Ascending aorta (tissue), 2 donors: Measurements from ENCODE around the gene ITIH3. TPM values are rescaled to one million over a fixed set of nuclear protein-coding genes. Genes with fewer than 3 reads are reported as not detected.

Source experiments
- DNase-seq, 2 donors: peaks; one replicate each; pipeline ENCODE4 v3.0.0-alpha.2; 2019; ENCODE audit warnings: low spot score in 2 of 2
- H3K27ac ChIP-seq, 2 donors: fragments of 200-600 bp; sonication (generic); one replicate each; pipeline ENCODE4 v1.5.1; 2016 to 2017; ENCODE audit warnings: mild to moderate bottlenecking in 1 of 2
- H3K27me3 ChIP-seq: fragments of 200-600 bp; sonication (generic); one replicate; pipeline ENCODE4 v1.5.1; 2017
- H3K36me3 ChIP-seq, 2 donors: fragments of 200-600 bp; sonication (generic); one replicate each; pipeline ENCODE4 v1.5.1; 2016
- H3K4me1 ChIP-seq, 2 donors: fragments of 200-600 bp; sonication (generic); one replicate each; pipeline ENCODE4 v1.5.1; 2016 to 2017; ENCODE audit warnings: mild to moderate bottlenecking in 1 of 2
- H3K4me3 ChIP-seq, 2 donors: fragments of 200-600 bp; sonication (generic); one replicate each; pipeline ENCODE4 v1.5.1; 2016 to 2017; ENCODE audit warnings: mild to moderate bottlenecking in 1 of 2
- H3K9me3 ChIP-seq, 2 donors: fragments of 200-600 bp; sonication (generic); one replicate each; pipeline ENCODE4 v1.5.1; 2016
- CTCF ChIP-seq, 3 experiments: fragments of 200-600 bp in 2 of 3; fragments of 450-650 bp in 1 of 3; sonication (generic) in 2 of 3; IDR thresholded peaks; one replicate each; pipeline ENCODE4 v1.5.1; 2016 to 2019; ENCODE audit warnings: antibody characterized with exemption in 3 of 3, mild to moderate bottlenecking in 1 of 3, moderate library complexity in 1 of 3
- intact Hi-C: fragments of 100-400 bp; cut with DNase I; formaldehyde crosslinking; loops from one replicate; pipeline ENCODE4 v1.15.1; 2023
- total RNA-seq: library from RNA; depleted of rRNA; stranded (reverse); fragments of >200 nt; gene quantifications from one replicate; pipeline ENCODE4 v1.1.0, GENCODE V29; 2016

The ITIH3 gene
- total RNA-seq, 1 donor from 2014 or later, result 38.3 TPM

DNA sequence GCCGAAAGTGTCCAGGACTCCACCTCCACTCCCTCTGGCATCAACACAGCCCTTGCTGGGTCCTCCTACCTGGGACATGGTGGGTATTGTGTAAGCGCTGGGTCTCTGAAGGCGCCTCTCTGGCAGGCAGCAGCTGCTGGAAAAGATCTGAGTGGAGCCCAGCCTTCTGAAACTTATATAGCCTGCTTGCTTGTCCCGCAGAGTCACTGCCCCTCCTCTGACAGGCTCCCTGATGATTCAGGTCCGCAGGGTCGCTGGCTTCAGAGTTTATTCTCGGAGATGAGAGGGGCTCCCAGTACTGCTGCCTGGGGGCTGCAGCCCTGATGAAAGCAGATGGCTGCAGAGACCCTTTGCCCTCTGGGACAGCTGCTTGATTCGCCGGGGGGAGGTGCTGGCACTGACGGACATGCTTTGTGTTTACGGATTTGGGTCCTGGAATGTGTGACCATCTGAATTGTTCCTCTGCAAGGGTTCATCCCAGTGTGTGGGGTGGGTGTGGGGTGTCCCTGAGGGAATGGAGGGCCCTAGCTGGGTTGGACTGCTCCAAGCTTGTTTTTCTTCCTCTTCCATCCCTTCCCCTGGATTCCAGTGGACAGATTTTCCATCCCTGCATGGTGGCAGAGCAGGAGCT lies 40.4 kb downstream of the ITIH3 start, which contains the start of gene MUSTN1:
Gene MUSTN1 (minus strand): TSS at position 149 of the 631 bp plus-strand sequence. CDS start 71 bp downstream, at position 78.
- H3K27me3 ChIP-seq, result no peaks in the 10 kb centered on the region
- TF ChIP-seq CTCF (IDR thresholded peaks at IDR 0.05), result no peak
- H3K4me1 ChIP-seq, result peaks cover 30 to 44% of the 10 kb centered on the region in 2 donors
- intact Hi-C loops, result loop anchor here (5.0 kb wide), 1 partner anchor 63 kb away; the partner anchor contains the start of gene NEK4
- H3K4me3 ChIP-seq, result peak within 1 kb of the TSS in 1 of 2 donors; percentile 28
- no peaks in the 10 kb centered on the region for H3K9me3 ChIP-seq
- peaks cover 13 to 15% of the 10 kb centered on the region in 2 donors for H3K36me3 ChIP-seq
- peak within 1 kb of the TSS; percentile 74 to 81 for H3K27ac ChIP-seq
- peak in 1 of 2 donors; percentile 84 for DNase-seq

DNA sequence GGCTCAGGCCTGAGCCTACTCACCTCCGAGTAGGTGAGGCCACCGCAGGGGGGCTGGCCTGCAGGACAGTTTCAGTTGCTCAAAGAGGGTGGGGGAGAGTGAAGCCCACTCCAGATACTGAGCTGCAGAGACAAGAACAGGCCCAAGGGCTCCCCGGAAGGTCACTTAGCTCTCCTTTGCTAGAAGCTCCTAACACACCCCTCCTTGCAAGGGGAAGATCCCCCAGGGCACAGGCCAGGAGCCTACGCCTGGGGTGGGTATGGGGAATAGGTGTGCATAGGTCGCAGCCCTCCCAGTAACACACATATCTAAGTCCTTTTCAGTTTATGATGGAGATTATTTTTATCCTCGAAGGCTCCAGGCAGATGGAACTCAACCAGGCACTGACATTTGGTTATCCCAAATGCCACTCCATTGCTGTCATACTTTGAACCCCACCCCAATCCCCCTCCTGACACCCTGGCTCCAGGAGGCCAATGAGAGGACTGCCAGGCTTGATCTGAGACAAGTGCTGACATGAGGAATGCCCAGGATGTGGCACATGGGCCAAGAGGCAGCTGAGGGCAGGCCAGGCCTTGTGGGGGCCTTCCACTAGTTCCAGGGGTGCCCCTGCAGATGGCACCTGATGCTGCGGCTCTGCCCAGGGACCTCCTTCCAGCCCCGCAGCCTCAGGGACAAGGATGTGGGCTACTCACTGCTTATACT lies 41.3 kb downstream of the ITIH3 start:
- DNase-seq, result no peak
- Histone ChIP-seq H3K36me3 (peaks cover 18 to 20% of the 10 kb centered on the region in 2 donors), H3K27me3 (no peaks in the 10 kb centered on the region), H3K4me3 (peak overlapping the region in 1 of 2 donors; percentile 28), H3K27ac (peak overlapping the region; percentile 66 to 74), H3K9me3 (no peaks in the 10 kb centered on the region), H3K4me1 (peaks cover 26 to 37% of the 10 kb centered on the region in 2 donors)
- intact Hi-C loops, result no loop called here
- no peak for TF ChIP-seq CTCF (IDR thresholded peaks at IDR 0.05)

DNA sequence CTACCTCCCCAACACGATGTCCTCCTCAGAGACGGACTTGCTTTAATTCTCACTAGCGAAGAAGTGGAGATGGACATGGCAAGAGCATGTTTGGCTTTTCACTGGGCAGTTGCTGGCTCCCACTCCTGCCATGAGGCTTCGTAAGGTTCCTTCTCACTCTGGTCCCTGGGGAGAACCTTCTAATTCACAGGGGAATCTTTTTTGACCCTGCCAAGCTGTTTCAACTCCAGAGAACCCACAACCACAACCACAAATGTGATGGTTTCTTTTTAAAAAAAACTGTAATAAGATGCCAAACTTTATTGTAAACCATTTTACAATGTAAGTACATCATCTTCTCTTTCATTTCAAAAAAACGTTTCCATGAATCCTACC lies 41.9 kb downstream of the ITIH3 start:
- Histone ChIP-seq H3K9me3 (no peaks in the 10 kb centered on the region), H3K27ac (peak overlapping the region; percentile 38 to 66), H3K27me3 (no peaks in the 10 kb centered on the region), H3K36me3 (peaks cover 20 to 26% of the 10 kb centered on the region in 2 donors), H3K4me1 (peaks cover 20 to 32% of the 10 kb centered on the region in 2 donors), H3K4me3 (no peak overlapping the region)
- intact Hi-C loops, result no loop called here
- no peak for DNase-seq
- no peak for TF ChIP-seq CTCF (IDR thresholded peaks at IDR 0.05)

- Histone ChIP-seq H3K27ac (peak overlapping the region; percentile 3 to 26), H3K27me3 (no peaks in the 10 kb centered on the region), H3K36me3 (peaks cover 25 to 31% of the 10 kb centered on the region in 2 donors), H3K4me1 (peaks cover 16 to 30% of the 10 kb centered on the region in 2 donors), H3K4me3 (no peak overlapping the region), H3K9me3 (no peaks in the 10 kb centered on the region)
- intact Hi-C loops, result no loop called here
- no peak for DNase-seq
- no peak for TF ChIP-seq CTCF (IDR thresholded peaks at IDR 0.05)
These were observed 42.4 kb downstream of the ITIH3 start for GRCh38 chr3:52836986-52837385.

- no peak for TF ChIP-seq CTCF (IDR thresholded peaks at IDR 0.05)
- H3K27ac ChIP-seq, result no peak overlapping the region
- H3K9me3 ChIP-seq, result no peaks in the 10 kb centered on the region
- intact Hi-C loops, result no loop called here
- no peak overlapping the region for H3K4me3 ChIP-seq
- peaks cover 32 to 38% of the 10 kb centered on the region in 2 donors for H3K36me3 ChIP-seq
- peaks cover 7 to 28% of the 10 kb centered on the region in 2 donors for H3K4me1 ChIP-seq
- H3K27me3 ChIP-seq, result no peaks in the 10 kb centered on the region
- no peak for DNase-seq
These were observed 44.1 kb downstream of the ITIH3 start for GRCh38 chr3:52838561-52839267.
